ENCODE data around the gene NRIP1.

DNA sequence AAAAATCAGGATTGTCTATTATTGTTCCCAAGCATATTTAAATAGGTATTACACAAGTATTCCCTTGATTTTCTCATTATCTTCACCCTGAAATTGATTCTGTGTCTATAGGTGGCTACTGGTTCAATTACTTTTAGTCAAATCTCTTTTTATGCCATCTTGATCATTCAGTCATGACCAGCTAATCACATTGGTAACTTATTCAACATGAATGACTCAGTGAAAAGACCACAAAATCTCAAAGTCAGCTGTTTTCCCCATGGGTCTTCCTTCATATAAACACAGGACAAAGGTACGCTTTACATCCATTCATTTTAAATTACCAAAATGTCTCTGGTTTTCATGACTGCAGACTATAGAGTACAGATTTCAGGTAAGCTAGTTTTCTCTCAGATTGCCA, 23.7 kb upstream of the NRIP1 start:
- TF ChIP-seq EZH2 (IDR thresholded peaks at IDR 0.05; ENCODE audit: insufficient read depth, poor library complexity, severe bottlenecking) = no peak
- TF ChIP-seq EZH2phosphoT487 (IDR thresholded peaks at IDR 0.05; ENCODE audit: insufficient read depth, low read depth) = no peak

Measured in GM23248 (cell line).